GM06990 (cell line): Measurements from ENCODE around the gene TENM4.

Source experiments
- DNase-seq: peaks from one replicate; pipeline ENCODE4 v3.0.0-alpha.2; 2011; ENCODE audit not compliant: insufficient read length; ENCODE audit errors: extremely low read depth
- H3K27me3 ChIP-seq: replicated peaks from 2 replicates; pipeline ENCODE4 v1.6.0; 2011; ENCODE audit warnings: low read length; ENCODE audit not compliant: control insufficient read depth, insufficient read depth
- H3K36me3 ChIP-seq: 2 replicates; pipeline ENCODE4 v1.5.1; 2011; ENCODE audit warnings: low read length; ENCODE audit not compliant: control insufficient read depth, insufficient read depth
- H3K4me3 ChIP-seq: replicated peaks from 2 replicates; pipeline ENCODE4 v1.5.1; 2011; ENCODE audit warnings: low read depth, mild to moderate bottlenecking, control low read depth, low read length
- CTCF ChIP-seq: IDR thresholded peaks from 2 replicates; pipeline ENCODE4 v1.5.1; 2011; ENCODE audit warnings: low read length, control low read depth, mild to moderate bottlenecking, inconsistent platforms; ENCODE audit not compliant: insufficient read depth, poor library complexity, severe bottlenecking

Gene TENM4

GRCh38 chr11:79414644-79415317 lies 26.0 kb downstream of the TENM4 start:
- H3K27me3 ChIP-seq = peaks cover 4% of the 10 kb centered on the region
- no peaks in the 10 kb centered on the region for H3K36me3 ChIP-seq
- no peak for DNase-seq
- no peak overlapping the region for H3K4me3 ChIP-seq
- no peak for TF ChIP-seq CTCF

GRCh38 chr11:79414041-79414440 lies 26.8 kb downstream of the TENM4 start:
- no peak for DNase-seq
- no peaks in the 10 kb centered on the region for H3K36me3 ChIP-seq
- TF ChIP-seq CTCF = no peak

GRCh38 chr11:79413268-79413667 lies 27.6 kb downstream of the TENM4 start:
- Histone ChIP-seq H3K4me3 (no peak overlapping the region), H3K36me3 (no peaks in the 10 kb centered on the region), H3K27me3 (peaks cover 2% of the 10 kb centered on the region)
- no peak for TF ChIP-seq CTCF
- DNase-seq = no peak

More at GRCh38 chr11:79414041-79414440, 26.8 kb downstream of the TENM4 start:
- Histone ChIP-seq H3K4me3 (no peak overlapping the region), H3K27me3 (peaks cover 3% of the 10 kb centered on the region)

- TF ChIP-seq CTCF = no peak
- no peaks in the 10 kb centered on the region for H3K36me3 ChIP-seq
- no peak for DNase-seq
- H3K4me3 ChIP-seq = no peak overlapping the region
- H3K27me3 ChIP-seq = peaks cover 2% of the 10 kb centered on the region
Observed at GRCh38 chr11:79412761-79413160, 28.1 kb downstream of the TENM4 start.

GRCh38 chr11:79409330-79409729 lies 31.5 kb downstream of the TENM4 start:
- DNase-seq = no peak
- H3K27me3 ChIP-seq = peaks cover 2% of the 10 kb centered on the region
- no peak overlapping the region for H3K4me3 ChIP-seq
- TF ChIP-seq CTCF = no peak
- no peaks in the 10 kb centered on the region for H3K36me3 ChIP-seq

GRCh38 chr11:79406376-79406775 lies 34.5 kb downstream of the TENM4 start:
- Histone ChIP-seq H3K27me3 (no peaks in the 10 kb centered on the region; the same call in 1 of the 2 replicates), H3K36me3 (no peaks in the 10 kb centered on the region), H3K4me3 (no peak overlapping the region)
- TF ChIP-seq CTCF = no peak
- DNase-seq = peak; percentile 29
